Neural cell (in vitro differentiated cells): ENCODE results near the gene NLRP3.

Experiments
- MXI1 ChIP-seq: fragments of 450-650 bp; conservative IDR thresholded peaks from 2 replicates; pipeline ENCODE4 v1.6.1; 2014; ENCODE audit warnings: antibody characterized with exemption, mild to moderate bottlenecking; ENCODE audit not compliant: poor library complexity, severe bottlenecking
- POLR2AphosphoS5 ChIP-seq: IDR thresholded peaks from 2 replicates; pipeline ENCODE4 v1.6.1; 2012
- TAF1 ChIP-seq: IDR thresholded peaks from 2 replicates; pipeline ENCODE4 v1.6.1; 2012; ENCODE audit warnings: low read depth
- TF ChIP-seq, protein P1 (sequence below): fragments of 450-650 bp; IDR thresholded peaks from 2 replicates; pipeline ENCODE4 v1.5.1; 2014; ENCODE audit warnings: antibody characterized with exemption, mild to moderate bottlenecking, moderate library complexity; ENCODE audit not compliant: poor library complexity, severe bottlenecking

DNA sequence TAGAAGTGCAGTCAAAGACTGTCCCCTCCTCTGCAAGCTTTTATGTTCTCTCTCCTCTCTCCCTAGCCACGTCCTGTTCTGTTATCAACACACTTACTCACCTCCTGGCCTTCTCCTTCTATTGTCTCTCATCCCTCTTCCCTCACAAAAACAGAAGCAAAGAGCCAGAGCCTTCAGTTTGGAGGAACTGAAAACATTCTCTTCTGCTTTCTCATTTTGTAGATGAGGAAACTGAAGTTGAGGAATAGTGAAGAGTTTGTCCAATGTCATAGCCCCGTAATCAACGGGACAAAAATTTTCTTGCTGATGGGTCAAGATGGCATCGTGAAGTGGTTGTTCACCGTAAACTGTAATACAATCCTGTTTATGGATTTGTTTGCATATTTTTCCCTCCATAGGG, 1.9 kb downstream of the NLRP3 start:
- TF ChIP-seq POLR2AphosphoS5 (no peak), MXI1 (no peak), TAF1 (no peak)
- TF ChIP-seq, protein P1, sequence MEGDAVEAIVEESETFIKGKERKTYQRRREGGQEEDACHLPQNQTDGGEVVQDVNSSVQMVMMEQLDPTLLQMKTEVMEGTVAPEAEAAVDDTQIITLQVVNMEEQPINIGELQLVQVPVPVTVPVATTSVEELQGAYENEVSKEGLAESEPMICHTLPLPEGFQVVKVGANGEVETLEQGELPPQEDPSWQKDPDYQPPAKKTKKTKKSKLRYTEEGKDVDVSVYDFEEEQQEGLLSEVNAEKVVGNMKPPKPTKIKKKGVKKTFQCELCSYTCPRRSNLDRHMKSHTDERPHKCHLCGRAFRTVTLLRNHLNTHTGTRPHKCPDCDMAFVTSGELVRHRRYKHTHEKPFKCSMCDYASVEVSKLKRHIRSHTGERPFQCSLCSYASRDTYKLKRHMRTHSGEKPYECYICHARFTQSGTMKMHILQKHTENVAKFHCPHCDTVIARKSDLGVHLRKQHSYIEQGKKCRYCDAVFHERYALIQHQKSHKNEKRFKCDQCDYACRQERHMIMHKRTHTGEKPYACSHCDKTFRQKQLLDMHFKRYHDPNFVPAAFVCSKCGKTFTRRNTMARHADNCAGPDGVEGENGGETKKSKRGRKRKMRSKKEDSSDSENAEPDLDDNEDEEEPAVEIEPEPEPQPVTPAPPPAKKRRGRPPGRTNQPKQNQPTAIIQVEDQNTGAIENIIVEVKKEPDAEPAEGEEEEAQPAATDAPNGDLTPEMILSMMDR = no peak
